HG03103 (cell line): ENCODE results near the gene IQCM.

ENCODE experiments used
- ATAC-seq: cut with Tn5 transposase; IDR thresholded peaks from one replicate; pipeline ENCODE4 v1.9.1; 2021; ENCODE audit warnings: low read depth; ENCODE audit not compliant: unreplicated experiment

The IQCM gene

DNA sequence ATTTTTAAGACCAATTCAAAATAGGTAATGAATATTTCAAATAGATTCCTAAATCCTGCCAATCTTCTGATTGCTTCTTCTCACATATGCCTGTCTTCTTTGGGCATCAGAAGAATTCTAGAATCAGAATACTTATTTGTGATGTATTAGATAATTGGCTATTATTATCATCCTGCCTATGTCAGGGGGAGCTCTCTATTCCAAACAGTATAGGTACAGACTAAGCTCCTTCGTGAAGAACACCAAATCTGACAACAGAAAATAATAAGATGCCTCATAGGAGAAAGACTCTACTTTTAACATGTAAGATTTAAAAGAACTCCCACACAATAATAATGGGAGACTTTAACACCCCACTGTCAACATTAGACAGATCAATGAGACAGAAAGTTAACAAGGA lies at the start of gene IQCM:
TSS of gene IQCM (minus strand) at position 101 of the 400 bp plus-strand sequence. CDS start 73,152 bp downstream, outside the sequence.
- no peak for ATAC-seq

DNA sequence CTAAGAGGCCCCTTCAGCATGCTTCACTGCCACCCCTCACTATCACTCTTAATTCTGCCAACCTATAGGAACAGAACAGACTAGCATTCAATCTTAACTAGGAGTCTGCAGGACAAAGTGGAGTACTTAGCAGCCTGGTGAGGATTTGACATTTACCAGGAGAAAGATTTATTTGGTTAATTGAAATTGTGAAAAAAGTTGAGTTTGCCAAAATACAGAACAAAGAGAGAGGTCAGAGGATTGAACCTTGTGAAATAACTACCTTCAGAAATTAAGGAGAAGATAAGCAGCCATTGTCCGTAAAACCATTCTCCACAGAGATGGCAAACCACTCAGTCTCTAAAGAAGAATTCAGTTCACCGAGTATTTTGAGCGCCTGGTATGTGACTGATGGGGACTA lies 41.8 kb upstream of the IQCM start:
- no peak for ATAC-seq

GRCh38 chr4:149845743-149846142 lies 30.1 kb upstream of the IQCM start:
- ATAC-seq = no peak

- no peak for ATAC-seq
Observed at GRCh38 chr4:149841686-149842085, 26.0 kb upstream of the IQCM start.

DNA sequence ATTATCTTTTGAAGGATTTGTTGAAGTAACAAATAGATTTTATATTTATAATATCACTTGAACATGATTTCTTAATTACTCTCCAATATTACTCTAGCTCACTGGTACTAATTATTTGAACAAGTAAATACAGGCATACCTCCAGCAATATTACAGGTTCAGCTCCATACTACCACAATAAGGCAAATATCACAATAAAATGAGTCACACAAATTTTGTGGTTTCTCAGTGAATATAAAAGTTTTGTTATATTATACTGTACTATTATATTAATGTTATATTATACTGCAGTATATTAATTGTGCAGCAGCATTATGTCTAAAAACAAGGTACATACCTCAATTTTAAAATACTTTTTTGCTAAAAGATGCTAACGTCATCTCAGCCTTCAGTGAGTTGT lies 22.4 kb upstream of the IQCM start:
- ATAC-seq = no peak

- no peak for ATAC-seq
Observed at GRCh38 chr4:149836546-149836945, 20.9 kb upstream of the IQCM start.

DNA sequence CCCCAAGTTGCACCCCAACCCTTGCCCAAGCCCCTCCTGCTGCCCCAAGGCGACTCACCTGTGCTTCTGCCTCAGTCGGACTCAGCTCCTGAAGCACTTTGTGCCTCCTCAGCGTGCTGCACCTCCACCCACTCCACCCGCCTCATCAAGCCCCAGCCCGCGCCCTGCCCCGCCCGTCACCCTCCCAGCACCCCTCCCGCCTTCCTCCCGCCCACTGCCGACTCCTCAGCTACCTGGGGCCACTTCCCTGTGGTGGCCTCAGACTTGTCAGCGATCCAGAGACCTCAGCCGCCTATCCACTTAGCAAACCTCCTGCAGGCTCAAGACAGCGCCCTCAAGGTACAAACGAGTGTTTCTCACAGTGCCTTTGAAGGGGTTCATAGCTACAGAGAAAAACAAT lies 19.6 kb upstream of the IQCM start:
- ATAC-seq = no peak

GRCh38 chr4:149831656-149832208 lies 16.1 kb upstream of the IQCM start:
- no peak for ATAC-seq

DNA sequence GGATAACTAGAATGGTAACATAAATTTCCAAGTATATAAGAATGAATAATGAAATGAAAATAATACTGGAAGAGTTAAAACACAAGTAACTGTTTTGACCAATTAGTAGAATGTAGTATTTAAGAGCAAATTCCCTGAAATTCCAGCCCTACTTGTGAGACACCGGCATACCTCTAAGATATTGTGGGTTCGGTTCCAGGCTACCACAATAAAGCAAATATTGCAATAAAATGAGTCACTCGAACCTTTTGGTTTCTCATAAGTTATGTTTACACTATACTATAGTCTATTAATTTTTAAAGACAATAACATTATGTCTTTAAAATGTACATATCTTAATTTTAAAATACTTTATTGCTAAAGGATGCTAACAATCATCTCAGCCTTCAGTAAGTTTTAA lies 15.2 kb upstream of the IQCM start:
- no peak for ATAC-seq

- no peak for ATAC-seq
Observed at GRCh38 chr4:149825336-149825735, 9.7 kb upstream of the IQCM start.

- no peak for ATAC-seq
Observed at GRCh38 chr4:149823769-149824221, 8.2 kb upstream of the IQCM start.

DNA sequence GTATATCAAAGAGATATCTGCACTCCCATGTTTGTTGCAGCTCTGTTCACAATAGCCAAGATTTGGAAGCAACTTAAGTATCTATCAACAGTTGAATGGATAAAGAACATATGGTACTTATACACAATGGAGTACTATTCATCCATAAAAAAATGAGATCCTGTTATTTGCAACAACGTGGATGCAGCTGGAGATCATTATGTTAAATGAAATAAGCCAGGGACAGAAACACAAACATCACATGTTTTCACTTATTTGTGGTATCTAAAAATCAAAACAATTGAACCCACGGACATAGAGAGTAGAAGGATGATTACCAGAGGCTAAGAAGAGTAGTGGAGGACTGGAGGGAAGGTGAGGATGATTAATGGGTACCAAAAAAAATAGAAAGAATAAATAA lies 14.2 kb downstream of the IQCM start:
- no peak for ATAC-seq

- no peak for ATAC-seq
Observed at GRCh38 chr4:149799546-149799945, 16.1 kb downstream of the IQCM start.

DNA sequence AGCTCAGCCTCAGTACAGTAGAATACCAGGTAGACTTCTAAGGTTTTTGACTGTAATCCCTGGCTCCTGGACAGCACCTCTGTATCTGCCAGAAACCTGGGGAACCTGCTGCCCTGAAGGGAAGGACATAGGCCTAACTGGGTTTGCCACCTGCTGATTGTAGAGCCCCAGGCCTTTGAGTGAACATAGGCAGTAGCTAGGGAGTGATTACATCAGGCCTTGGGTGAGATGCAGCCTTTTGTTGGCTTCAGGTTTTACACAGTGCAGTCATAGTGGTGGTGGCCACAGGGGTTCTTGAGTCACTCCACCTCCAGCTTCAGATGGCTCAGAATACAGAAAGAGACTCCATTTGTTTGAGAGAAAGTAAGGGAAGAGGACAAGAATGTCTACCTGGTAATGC lies 19.3 kb downstream of the IQCM start:
- no peak for ATAC-seq

DNA sequence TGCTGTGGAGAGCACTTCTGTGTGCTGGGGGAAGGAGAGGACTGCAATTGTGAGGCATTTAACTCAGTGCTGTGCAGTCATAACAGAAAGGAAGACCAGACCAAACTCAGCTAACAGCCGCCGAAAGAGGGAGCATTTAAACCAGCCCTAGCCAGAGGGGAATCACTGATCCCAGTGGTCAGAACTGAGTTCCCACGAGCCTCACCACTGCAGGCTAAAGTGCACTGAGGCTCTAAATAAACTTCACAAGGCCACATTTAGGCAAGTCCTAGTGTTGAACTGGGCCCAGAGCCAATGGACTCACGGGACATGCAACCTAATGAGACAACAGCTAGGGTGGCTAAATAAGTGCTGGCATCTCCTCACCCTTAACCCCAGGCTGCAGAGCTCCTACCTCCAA lies 20.4 kb downstream of the IQCM start:
- no peak for ATAC-seq

DNA sequence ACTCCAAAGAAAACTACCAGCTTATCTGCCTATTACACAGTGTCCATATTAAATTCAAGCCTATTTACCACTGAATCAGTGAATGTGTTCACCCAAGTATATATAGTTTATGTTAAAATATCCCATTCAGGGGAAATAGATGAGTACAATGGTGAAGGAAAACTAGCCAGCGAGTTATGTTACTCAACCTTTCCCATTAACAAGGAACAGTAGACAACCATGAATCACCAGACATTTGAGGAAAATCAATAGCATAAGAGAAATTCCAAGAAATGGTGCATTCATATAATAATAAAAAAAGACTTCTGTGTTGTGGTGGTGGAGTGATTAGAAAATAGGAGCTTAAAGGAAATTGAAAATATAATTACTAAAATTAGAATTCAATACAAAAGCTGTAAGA lies 21.3 kb downstream of the IQCM start:
- no peak for ATAC-seq

- no peak for ATAC-seq
Observed at GRCh38 chr4:149793459-149793858, 22.2 kb downstream of the IQCM start.

DNA sequence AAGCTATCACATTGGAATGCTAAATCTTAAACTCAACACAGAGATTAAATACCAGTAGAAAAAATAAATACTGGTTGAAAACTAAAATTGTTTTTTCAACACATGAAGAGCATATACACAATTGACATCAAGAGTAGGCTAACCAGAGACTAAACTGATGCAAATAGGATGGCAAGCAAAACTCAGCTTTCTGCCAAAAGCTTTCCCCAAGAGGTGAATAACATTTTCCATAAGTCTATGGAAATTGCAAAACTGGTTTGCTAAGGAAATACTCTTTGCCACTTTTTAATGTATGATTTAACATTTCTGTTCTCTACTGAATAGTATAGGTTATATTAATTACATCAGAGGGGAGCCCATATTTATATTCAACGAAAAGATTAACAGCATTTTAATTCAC lies 23.8 kb downstream of the IQCM start:
- no peak for ATAC-seq

- no peak for ATAC-seq
Observed at GRCh38 chr4:149790172-149790907, 25.3 kb downstream of the IQCM start.

GRCh38 chr4:149788300-149788699 lies 27.3 kb downstream of the IQCM start:
- no peak for ATAC-seq

DNA sequence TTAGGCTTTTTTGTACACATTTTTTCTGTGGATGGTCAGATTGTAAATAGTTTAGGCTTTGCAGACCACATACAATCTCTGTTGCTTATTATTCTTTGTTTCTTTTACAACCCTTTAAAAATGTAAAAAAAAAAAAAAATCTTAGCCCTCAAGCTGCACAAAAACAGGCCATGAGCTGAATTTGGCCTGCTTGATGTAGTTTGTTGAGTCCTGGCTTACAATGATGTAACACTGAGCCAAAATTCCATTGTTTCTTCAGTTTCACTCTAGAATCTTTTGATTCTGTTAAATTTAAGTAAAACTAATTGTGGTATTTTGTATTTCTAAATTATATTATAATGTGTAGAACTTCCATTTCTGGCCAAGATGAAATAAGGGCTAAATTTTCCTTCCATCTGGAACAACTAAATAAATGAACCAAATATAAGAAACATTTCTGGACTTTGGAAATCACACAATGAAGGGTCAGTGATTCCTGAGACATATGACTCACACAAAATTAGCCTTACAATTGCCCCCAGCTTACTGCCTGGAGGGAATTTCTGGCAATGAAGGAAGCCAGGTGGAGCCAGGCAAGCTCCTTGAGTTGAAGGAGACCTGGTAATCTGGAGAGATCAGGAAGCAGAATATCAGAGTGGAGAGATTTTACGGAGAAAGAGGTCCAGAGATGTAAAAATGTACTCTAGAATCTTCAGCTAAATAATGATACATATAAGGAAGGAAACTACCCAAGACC lies 29.8 kb downstream of the IQCM start:
- ATAC-seq = no peak

DNA sequence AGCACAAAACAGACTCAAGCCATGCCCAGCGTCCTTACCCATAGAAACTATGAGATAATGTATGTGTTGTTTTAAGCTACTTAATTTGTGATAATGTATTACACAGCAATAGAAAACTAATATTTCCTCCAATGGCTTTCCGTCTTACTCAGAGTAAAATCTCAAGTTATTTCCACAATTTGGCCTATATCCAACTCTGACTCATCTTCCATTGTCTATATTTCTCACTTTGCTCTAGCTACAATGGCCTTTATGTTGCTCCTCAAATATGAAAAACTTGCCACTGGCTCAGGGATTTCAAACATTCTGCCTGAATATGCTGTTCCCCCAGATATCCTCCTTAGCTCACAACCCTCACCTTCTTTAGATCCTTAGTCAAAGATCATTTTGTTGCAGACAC lies 31.6 kb downstream of the IQCM start:
- no peak for ATAC-seq
